HG02885 (cell line): ENCODE results near the gene NCOA5.

Experiments used
- ATAC-seq: cut with Tn5 transposase; IDR thresholded peaks from one replicate; pipeline ENCODE4 v1.9.1; 2021; ENCODE audit warnings: mild to moderate bottlenecking; ENCODE audit not compliant: unreplicated experiment, poor library complexity

Gene NCOA5

GRCh38 chr20:46089417-46090388, at the start of gene NCOA5:
TSS of gene NCOA5 (minus strand) at chr20:46089962. CDS start at chr20:46079424, 10,538 bp downstream.
- peak; percentile 86 for ATAC-seq

- no peak for ATAC-seq
Observed at GRCh38 chr20:46139266-46139889, 49.6 kb upstream of the NCOA5 start.

GRCh38 chr20:46137816-46138215, 48.1 kb upstream of the NCOA5 start:
- no peak for ATAC-seq

- no peak for ATAC-seq
Observed at GRCh38 chr20:46135856-46136633, 46.3 kb upstream of the NCOA5 start.

GRCh38 chr20:46134716-46135115, 45.0 kb upstream of the NCOA5 start:
- no peak for ATAC-seq

GRCh38 chr20:46133886-46134654, 44.3 kb upstream of the NCOA5 start:
- no peak for ATAC-seq

GRCh38 chr20:46132705-46133120, 43.0 kb upstream of the NCOA5 start:
- ATAC-seq, result no peak

GRCh38 chr20:46131396-46131795, 41.6 kb upstream of the NCOA5 start:
- no peak for ATAC-seq

GRCh38 chr20:46130534-46130933, 40.8 kb upstream of the NCOA5 start:
- ATAC-seq, result no peak

- ATAC-seq, result no peak
Observed at GRCh38 chr20:46129955-46130481, 40.3 kb upstream of the NCOA5 start.

- ATAC-seq, result no peak
Observed at GRCh38 chr20:46128310-46129151, 38.8 kb upstream of the NCOA5 start.

- no peak for ATAC-seq
Observed at GRCh38 chr20:46127396-46128010, 37.7 kb upstream of the NCOA5 start.

GRCh38 chr20:46126440-46127056, 36.8 kb upstream of the NCOA5 start:
- no peak for ATAC-seq

- ATAC-seq, result no peak
Observed at GRCh38 chr20:46123482-46124245, 33.9 kb upstream of the NCOA5 start.

GRCh38 chr20:46122516-46123481, 33.0 kb upstream of the NCOA5 start:
- no peak for ATAC-seq

- no peak for ATAC-seq
Observed at GRCh38 chr20:46122071-46122470, 32.3 kb upstream of the NCOA5 start.
